ENCODE results near the gene TKTL1. TPM values are rescaled to one million over a fixed set of nuclear protein-coding genes. Genes with fewer than 3 reads are reported as not detected.

The TKTL1 gene
- total RNA-seq, 1 donor from 2014 or later: not detected

- no peak overlapping the region for H3K4me3 Mint-ChIP-seq (ENCODE audit: unreplicated experiment)
- H3K9me3 Mint-ChIP-seq (ENCODE audit: unreplicated experiment): no peaks in the 10 kb centered on the region
- H3K27ac Mint-ChIP-seq (ENCODE audit: unreplicated experiment): no peak overlapping the region
- no peak for DNase-seq (ENCODE audit: extremely low spot score, unreplicated experiment)
- peaks cover 13% of the 10 kb centered on the region for H3K4me1 Mint-ChIP-seq (ENCODE audit: unreplicated experiment)
- H3K36me3 Mint-ChIP-seq (ENCODE audit: unreplicated experiment): peaks cover 10% of the 10 kb centered on the region
- TF ChIP-seq CTCF (IDR thresholded peaks at IDR 0.05): no peak
- no peaks in the 10 kb centered on the region for H3K27me3 Mint-ChIP-seq (ENCODE audit: unreplicated experiment)
Measured at GRCh38 chrX:154363706-154364439, 68.3 kb downstream of the TKTL1 start.

DNA sequence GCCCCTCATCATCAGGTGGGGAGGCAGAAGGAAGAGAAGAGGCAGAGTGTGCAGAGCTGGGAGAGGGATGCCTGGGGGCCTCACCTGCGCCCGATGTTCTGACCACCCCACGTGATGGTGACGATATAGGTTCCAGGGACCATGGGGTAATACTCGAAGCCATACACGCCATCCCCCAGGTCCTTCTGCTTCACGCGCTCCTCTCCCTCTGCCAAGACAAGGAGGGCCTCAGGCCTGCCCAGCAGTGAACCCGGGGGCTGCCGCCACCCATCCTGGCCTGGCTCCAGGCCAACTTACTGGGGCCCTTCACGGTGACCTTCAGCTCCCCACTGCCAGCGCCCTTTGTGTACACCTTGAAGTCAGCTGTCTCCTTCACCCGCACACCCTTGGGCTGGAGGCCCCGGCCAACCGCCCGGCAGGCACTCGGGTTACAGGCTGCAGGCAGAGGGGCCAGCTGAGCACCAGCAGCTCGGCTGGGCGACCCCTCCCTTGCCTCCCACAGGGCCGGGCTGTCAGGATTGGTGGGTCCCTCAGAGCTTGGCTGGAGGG lies 69.5 kb downstream of the TKTL1 start:
- Mint-ChIP-seq H3K4me3 (ENCODE audit: unreplicated experiment) (no peak overlapping the region), H3K27me3 (ENCODE audit: unreplicated experiment) (no peaks in the 10 kb centered on the region), H3K36me3 (ENCODE audit: unreplicated experiment) (peaks cover 15% of the 10 kb centered on the region), H3K27ac (ENCODE audit: unreplicated experiment) (peak overlapping the region; percentile 50), H3K9me3 (ENCODE audit: unreplicated experiment) (no peaks in the 10 kb centered on the region), H3K4me1 (ENCODE audit: unreplicated experiment) (peaks cover 13% of the 10 kb centered on the region)
- DNase-seq (ENCODE audit: extremely low spot score, unreplicated experiment): no peak
- TF ChIP-seq CTCF (IDR thresholded peaks at IDR 0.05): no peak

GRCh38 chrX:154365997-154366665 lies 70.5 kb downstream of the TKTL1 start:
- no peak for TF ChIP-seq CTCF (IDR thresholded peaks at IDR 0.05)
- no peaks in the 10 kb centered on the region for H3K27me3 Mint-ChIP-seq (ENCODE audit: unreplicated experiment)
- DNase-seq (ENCODE audit: extremely low spot score, unreplicated experiment): no peak
- H3K9me3 Mint-ChIP-seq (ENCODE audit: unreplicated experiment): no peaks in the 10 kb centered on the region
- H3K36me3 Mint-ChIP-seq (ENCODE audit: unreplicated experiment): peaks cover 15% of the 10 kb centered on the region
- no peak overlapping the region for H3K4me3 Mint-ChIP-seq (ENCODE audit: unreplicated experiment)
- no peak overlapping the region for H3K27ac Mint-ChIP-seq (ENCODE audit: unreplicated experiment)
- peaks cover 13% of the 10 kb centered on the region for H3K4me1 Mint-ChIP-seq (ENCODE audit: unreplicated experiment)

DNA sequence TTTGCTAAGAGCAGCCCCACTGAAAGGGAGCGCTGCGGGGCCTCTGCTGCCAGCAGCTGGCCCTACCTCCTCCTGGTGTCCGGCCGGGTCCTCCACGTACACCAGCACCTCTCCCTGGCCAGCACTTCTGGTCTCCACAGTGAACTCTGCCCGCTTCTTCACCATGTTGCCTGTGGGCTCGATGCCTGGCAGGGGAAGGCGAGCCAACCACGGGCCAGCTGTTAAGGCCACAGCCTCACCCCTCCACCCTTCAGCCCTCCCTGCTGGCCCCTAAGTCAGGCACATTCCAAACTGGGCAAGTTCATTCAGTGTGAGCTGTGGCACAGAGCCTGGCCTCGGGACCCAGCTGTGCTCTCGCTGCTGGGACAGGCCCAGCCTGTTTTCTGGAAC lies 71.1 kb downstream of the TKTL1 start:
- Mint-ChIP-seq H3K9me3 (ENCODE audit: unreplicated experiment) (no peaks in the 10 kb centered on the region), H3K36me3 (ENCODE audit: unreplicated experiment) (peaks cover 15% of the 10 kb centered on the region), H3K27ac (ENCODE audit: unreplicated experiment) (peak overlapping the region; percentile 63), H3K27me3 (ENCODE audit: unreplicated experiment) (no peaks in the 10 kb centered on the region), H3K4me3 (ENCODE audit: unreplicated experiment) (no peak overlapping the region), H3K4me1 (ENCODE audit: unreplicated experiment) (peaks cover 13% of the 10 kb centered on the region)
- no peak for DNase-seq (ENCODE audit: extremely low spot score, unreplicated experiment)
- TF ChIP-seq CTCF (IDR thresholded peaks at IDR 0.05): no peak

Measured in osteocyte (in vitro differentiated cells).